H9 (cell line): ENCODE results near the gene CREB5. TPM values are rescaled to one million over a fixed set of nuclear protein-coding genes. Genes with fewer than 3 reads are reported as not detected.

ENCODE experiments used
- DNase-seq: peaks from one replicate; pipeline ENCODE4 v3.0.0-alpha.2; 2017
- H2AFZ ChIP-seq: one replicate; pipeline ENCODE4 v1.6.1; 2013; ENCODE audit warnings: mild to moderate bottlenecking, low read length, control low read depth, moderate library complexity
- H2AK5ac ChIP-seq: 2 replicates; pipeline ENCODE4 v1.6.1; 2013; ENCODE audit warnings: low read length, control low read depth, mixed read lengths; ENCODE audit not compliant: insufficient read length
- H2BK120ac ChIP-seq: one replicate; pipeline ENCODE4 v1.6.1; 2013; ENCODE audit warnings: low read depth, mild to moderate bottlenecking, low read length, control low read depth, inconsistent platforms; ENCODE audit not compliant: poor library complexity, severe bottlenecking
- H2BK12ac ChIP-seq: 2 replicates; pipeline ENCODE4 v1.6.1; 2013; ENCODE audit warnings: low read length, control low read depth, mixed read lengths, low read depth; ENCODE audit not compliant: insufficient read length
- H2BK15ac ChIP-seq: 2 replicates; pipeline ENCODE4 v1.6.1; 2013; ENCODE audit warnings: low read depth, low read length, control low read depth
- H2BK20ac ChIP-seq: one replicate; pipeline ENCODE4 v1.6.1; 2013; ENCODE audit warnings: low read depth, mild to moderate bottlenecking, low read length, control low read depth, inconsistent platforms; ENCODE audit not compliant: poor library complexity, severe bottlenecking
- H2BK5ac ChIP-seq: 2 replicates; pipeline ENCODE4 v1.6.1; 2013; ENCODE audit warnings: low read length, control low read depth, mixed read lengths; ENCODE audit not compliant: insufficient read length
- H3K14ac ChIP-seq: 2 replicates; pipeline ENCODE4 v1.6.1; 2013; ENCODE audit warnings: low read length, control low read depth; ENCODE audit not compliant: insufficient read depth
- H3K18ac ChIP-seq: 2 replicates; pipeline ENCODE4 v1.6.1; 2013; ENCODE audit warnings: low read depth, mild to moderate bottlenecking, mixed read lengths, low read length, control low read depth; ENCODE audit not compliant: insufficient read length
- H3K23ac ChIP-seq: 2 replicates; pipeline ENCODE4 v1.6.1; 2013; ENCODE audit warnings: low read length, control low read depth, mixed read lengths, low read depth; ENCODE audit not compliant: insufficient read length
- H3K23me2 ChIP-seq: 2 replicates; pipeline ENCODE4 v1.6.1; 2013; ENCODE audit warnings: low read depth, mild to moderate bottlenecking, mixed read lengths, low read length, control low read depth; ENCODE audit not compliant: insufficient read length, poor library complexity, severe bottlenecking
- H3K27ac ChIP-seq: 2 replicates; pipeline ENCODE4 v1.5.1; 2013; ENCODE audit warnings: low read length, control low read depth, mixed read lengths, low read depth; ENCODE audit not compliant: insufficient read length
- H3K27me3 ChIP-seq: 2 replicates; pipeline ENCODE4 v1.6.1; 2013; ENCODE audit warnings: low read length, control low read depth, inconsistent platforms; ENCODE audit not compliant: insufficient read depth
- H3K4ac ChIP-seq: 2 replicates; pipeline ENCODE4 v1.6.1; 2013; ENCODE audit warnings: low read depth, mild to moderate bottlenecking, control low read depth, inconsistent platforms, low read length, moderate library complexity
- H3K4me1 ChIP-seq: 2 replicates; pipeline ENCODE4 v1.6.1; 2013; ENCODE audit warnings: low read length, control low read depth, inconsistent platforms; ENCODE audit not compliant: insufficient read depth
- H3K4me2 ChIP-seq: 2 replicates; pipeline ENCODE4 v1.6.1; 2013; ENCODE audit warnings: low read length, control low read depth, mixed read lengths; ENCODE audit not compliant: insufficient read length, insufficient read depth
- H3K56ac ChIP-seq: 2 replicates; pipeline ENCODE4 v1.6.1; 2013; ENCODE audit warnings: low read depth, mild to moderate bottlenecking, mixed read lengths, low read length, control low read depth; ENCODE audit not compliant: insufficient read length
- H3K79me1 ChIP-seq: 2 replicates; pipeline ENCODE4 v1.6.1; 2013; ENCODE audit warnings: low read depth, mild to moderate bottlenecking, moderate library complexity, low read length, control low read depth, inconsistent platforms; ENCODE audit not compliant: insufficient read depth, poor library complexity, severe bottlenecking
- H3K79me2 ChIP-seq: 2 replicates; pipeline ENCODE4 v1.6.1; 2013; ENCODE audit warnings: low read length, control low read depth, inconsistent platforms; ENCODE audit not compliant: insufficient read depth
- H3K9ac ChIP-seq: 2 replicates; pipeline ENCODE4 v1.6.1; 2013; ENCODE audit warnings: low read length, control low read depth, mixed read lengths; ENCODE audit not compliant: insufficient read length; ENCODE audit errors: extremely low read depth
- H3K9me3 ChIP-seq: one replicate; pipeline ENCODE4 v1.6.1; 2013; ENCODE audit warnings: low read depth, low read length, inconsistent platforms; ENCODE audit not compliant: control insufficient read depth
- H3T11ph ChIP-seq: one replicate; pipeline ENCODE4 v1.6.1; 2013; ENCODE audit warnings: mild to moderate bottlenecking, low read length, control low read depth, inconsistent platforms
- H4K20me1 ChIP-seq: one replicate; pipeline ENCODE4 v1.6.1; 2013; ENCODE audit not compliant: control insufficient read depth, insufficient read length, insufficient read depth
- H4K5ac ChIP-seq: 2 replicates; pipeline ENCODE4 v1.6.1; 2013; ENCODE audit warnings: low read depth, mild to moderate bottlenecking, mixed read lengths, low read length, control low read depth; ENCODE audit not compliant: insufficient read length
- H4K8ac ChIP-seq: replicated peaks from 2 replicates; pipeline ENCODE4 v1.6.1; 2013; ENCODE audit warnings: low read length, control low read depth, mixed read lengths, low read depth; ENCODE audit not compliant: insufficient read length
- H4K91ac ChIP-seq: 2 replicates; pipeline ENCODE4 v1.6.1; 2013; ENCODE audit warnings: low read depth, mild to moderate bottlenecking, moderate library complexity, mixed read lengths, low read length, control low read depth; ENCODE audit not compliant: insufficient read length
- H3K27ac Mint-ChIP-seq, 3 experiments: 2 replicates in 2 of 3; 3 replicates in 1 of 3; pipeline ENCODE4 v1.8.0; 2020 to 2021; ENCODE audit warnings: mixed read lengths in 3 of 3, mild to moderate bottlenecking in 1 of 3, moderate library complexity in 1 of 3
- H3K27me3 Mint-ChIP-seq: 2 replicates; pipeline ENCODE4 v1.8.0; 2021; ENCODE audit warnings: low read depth, mild to moderate bottlenecking, moderate library complexity, mixed read lengths
- H3K36me3 Mint-ChIP-seq, 3 experiments: 2 replicates in 2 of 3; 3 replicates in 1 of 3; pipeline ENCODE4 v1.8.0; 2020 to 2021; ENCODE audit warnings: low read depth in 3 of 3, mixed read lengths in 3 of 3; ENCODE audit not compliant: insufficient read depth in 1 of 3
- H3K4me1 Mint-ChIP-seq, 2 experiments: 2 replicates each; pipeline ENCODE4 v1.8.0; 2020; ENCODE audit warnings: mixed read lengths in 2 of 2
- H3K4me3 Mint-ChIP-seq, 2 experiments: 2 replicates in 1 of 2; 3 replicates in 1 of 2; pipeline ENCODE4 v1.8.0; 2020 to 2021; ENCODE audit warnings: mild to moderate bottlenecking in 2 of 2, mixed read lengths in 2 of 2, moderate library complexity in 1 of 2
- H3K9me3 Mint-ChIP-seq, 2 experiments: 2 replicates in 1 of 2; 3 replicates in 1 of 2; pipeline ENCODE4 v1.8.0; 2020; ENCODE audit warnings: mild to moderate bottlenecking in 2 of 2, mixed read lengths in 2 of 2, moderate library complexity in 1 of 2
- total RNA-seq: library from RNA; stranded (reverse); gene quantifications from 2 replicates; pipeline ENCODE4 v1.2.1, GENCODE V29; 2021
- TF ChIP-seq, protein P1 (sequence below): fragments of 200-600 bp; sonication (generic); conservative IDR thresholded peaks from 3 replicates; pipeline ENCODE4 v1.8.0; 2021; ENCODE audit warnings: antibody characterized with exemption, mild to moderate bottlenecking

Gene CREB5
- total RNA-seq, 1 experiment from 2014 or later: 4.0 TPM

DNA sequence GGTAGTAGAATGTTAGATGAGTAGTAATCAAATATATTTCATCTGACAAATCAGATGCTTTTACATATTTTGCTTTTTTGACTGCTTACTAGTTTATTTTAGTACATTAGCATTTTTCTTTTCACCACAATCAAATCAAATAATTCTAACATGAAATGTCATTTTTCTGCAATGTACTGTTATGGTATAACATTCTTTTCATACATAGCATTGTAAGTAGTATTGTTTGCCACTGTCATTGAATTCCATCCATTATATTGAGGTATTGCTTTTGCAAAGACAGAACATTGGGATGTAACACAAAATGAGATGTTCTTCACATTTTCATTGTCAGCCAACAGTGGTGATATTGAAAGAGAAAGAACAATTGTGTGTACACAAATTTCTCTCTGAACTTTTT lies 438.4 kb downstream of the CREB5 start:
- Histone ChIP-seq H2BK12ac (no peak overlapping the region), H3K14ac (no peak overlapping the region), H2BK20ac (no peak overlapping the region), H2AK5ac (no peak overlapping the region), H4K20me1 (no peaks in the 10 kb centered on the region), H4K8ac (no peak overlapping the region), H3K4ac (no peak overlapping the region), H3K9ac (no peak overlapping the region), H3K27me3 (no peaks in the 10 kb centered on the region), H3K9me3 (no peaks in the 10 kb centered on the region), H4K91ac (no peak overlapping the region), H3K56ac (no peak overlapping the region), H2BK120ac (no peak overlapping the region), H4K5ac (no peak overlapping the region), H2BK5ac (no peak overlapping the region), H2BK15ac (no peak overlapping the region), H3T11ph (no peak overlapping the region), H3K4me2 (no peak overlapping the region), H3K27ac (no peak overlapping the region), H3K79me2 (no peaks in the 10 kb centered on the region), H3K23ac (no peak overlapping the region), H3K18ac (no peak overlapping the region), H3K4me1 (no peaks in the 10 kb centered on the region), H2AFZ (no peak overlapping the region), H3K79me1 (no peaks in the 10 kb centered on the region), H3K23me2 (no peaks in the 10 kb centered on the region)
- Mint-ChIP-seq H3K27me3 (peaks cover 28% of the 10 kb centered on the region), H3K27ac (no peak overlapping the region), H3K4me3 (no peak overlapping the region), H3K9me3 (0 out of 5 replicates have a peak, but pooled peaks cover 0 to 2% of the 10 kb centered on the region in 2 experiments), H3K36me3 (peaks cover 0 to 2% (median 0%) of the 10 kb centered on the region in 3 experiments; a peak in 2 of 7 replicates), H3K4me1 (peaks cover 7 to 10% of the 10 kb centered on the region in 2 experiments)
- TF ChIP-seq, protein P1, sequence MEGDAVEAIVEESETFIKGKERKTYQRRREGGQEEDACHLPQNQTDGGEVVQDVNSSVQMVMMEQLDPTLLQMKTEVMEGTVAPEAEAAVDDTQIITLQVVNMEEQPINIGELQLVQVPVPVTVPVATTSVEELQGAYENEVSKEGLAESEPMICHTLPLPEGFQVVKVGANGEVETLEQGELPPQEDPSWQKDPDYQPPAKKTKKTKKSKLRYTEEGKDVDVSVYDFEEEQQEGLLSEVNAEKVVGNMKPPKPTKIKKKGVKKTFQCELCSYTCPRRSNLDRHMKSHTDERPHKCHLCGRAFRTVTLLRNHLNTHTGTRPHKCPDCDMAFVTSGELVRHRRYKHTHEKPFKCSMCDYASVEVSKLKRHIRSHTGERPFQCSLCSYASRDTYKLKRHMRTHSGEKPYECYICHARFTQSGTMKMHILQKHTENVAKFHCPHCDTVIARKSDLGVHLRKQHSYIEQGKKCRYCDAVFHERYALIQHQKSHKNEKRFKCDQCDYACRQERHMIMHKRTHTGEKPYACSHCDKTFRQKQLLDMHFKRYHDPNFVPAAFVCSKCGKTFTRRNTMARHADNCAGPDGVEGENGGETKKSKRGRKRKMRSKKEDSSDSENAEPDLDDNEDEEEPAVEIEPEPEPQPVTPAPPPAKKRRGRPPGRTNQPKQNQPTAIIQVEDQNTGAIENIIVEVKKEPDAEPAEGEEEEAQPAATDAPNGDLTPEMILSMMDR: no peak
- no peak for DNase-seq
